ENCODE measurements around the gene MAST1. TPM values are rescaled to one million over a fixed set of nuclear protein-coding genes. Genes with fewer than 3 reads are reported as not detected.

The MAST1 gene
- total and polyA plus RNA-seq, 2 experiments from 2014 or later, result 13.9 to 19.9 TPM

DNA sequence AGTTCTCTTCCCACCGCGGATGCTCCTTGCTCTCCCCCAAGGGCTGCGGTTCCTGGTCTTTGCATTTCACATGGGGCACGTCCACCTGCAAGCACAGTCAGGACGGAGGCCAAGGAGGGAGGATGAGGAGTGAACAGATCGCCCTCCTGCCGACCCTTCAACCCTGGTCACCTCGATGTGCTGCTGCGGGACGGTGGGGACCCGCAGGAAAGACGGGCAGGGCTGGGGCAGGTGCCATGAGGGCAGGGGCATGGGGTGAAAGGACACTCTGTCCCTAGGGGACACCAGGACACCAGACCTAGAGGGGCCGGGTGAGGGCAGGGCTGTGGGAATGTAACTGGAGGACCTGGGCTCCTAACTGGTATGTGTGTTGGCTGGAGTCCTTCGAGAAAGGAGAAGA lies 79.9 kb downstream of the MAST1 start (continued):
- no peak for TF ChIP-seq REST (IDR thresholded peaks at IDR 0.05; ENCODE audit: unreplicated experiment)
- no peak for TF ChIP-seq CREB1 (CRISPR knock-in tag; IDR thresholded peaks at IDR 0.05; ENCODE audit: low read depth)
- no peak for TF ChIP-seq ZNF114 (CRISPR knock-in tag; IDR thresholded peaks at IDR 0.05)
- TF ChIP-seq, protein P1, sequence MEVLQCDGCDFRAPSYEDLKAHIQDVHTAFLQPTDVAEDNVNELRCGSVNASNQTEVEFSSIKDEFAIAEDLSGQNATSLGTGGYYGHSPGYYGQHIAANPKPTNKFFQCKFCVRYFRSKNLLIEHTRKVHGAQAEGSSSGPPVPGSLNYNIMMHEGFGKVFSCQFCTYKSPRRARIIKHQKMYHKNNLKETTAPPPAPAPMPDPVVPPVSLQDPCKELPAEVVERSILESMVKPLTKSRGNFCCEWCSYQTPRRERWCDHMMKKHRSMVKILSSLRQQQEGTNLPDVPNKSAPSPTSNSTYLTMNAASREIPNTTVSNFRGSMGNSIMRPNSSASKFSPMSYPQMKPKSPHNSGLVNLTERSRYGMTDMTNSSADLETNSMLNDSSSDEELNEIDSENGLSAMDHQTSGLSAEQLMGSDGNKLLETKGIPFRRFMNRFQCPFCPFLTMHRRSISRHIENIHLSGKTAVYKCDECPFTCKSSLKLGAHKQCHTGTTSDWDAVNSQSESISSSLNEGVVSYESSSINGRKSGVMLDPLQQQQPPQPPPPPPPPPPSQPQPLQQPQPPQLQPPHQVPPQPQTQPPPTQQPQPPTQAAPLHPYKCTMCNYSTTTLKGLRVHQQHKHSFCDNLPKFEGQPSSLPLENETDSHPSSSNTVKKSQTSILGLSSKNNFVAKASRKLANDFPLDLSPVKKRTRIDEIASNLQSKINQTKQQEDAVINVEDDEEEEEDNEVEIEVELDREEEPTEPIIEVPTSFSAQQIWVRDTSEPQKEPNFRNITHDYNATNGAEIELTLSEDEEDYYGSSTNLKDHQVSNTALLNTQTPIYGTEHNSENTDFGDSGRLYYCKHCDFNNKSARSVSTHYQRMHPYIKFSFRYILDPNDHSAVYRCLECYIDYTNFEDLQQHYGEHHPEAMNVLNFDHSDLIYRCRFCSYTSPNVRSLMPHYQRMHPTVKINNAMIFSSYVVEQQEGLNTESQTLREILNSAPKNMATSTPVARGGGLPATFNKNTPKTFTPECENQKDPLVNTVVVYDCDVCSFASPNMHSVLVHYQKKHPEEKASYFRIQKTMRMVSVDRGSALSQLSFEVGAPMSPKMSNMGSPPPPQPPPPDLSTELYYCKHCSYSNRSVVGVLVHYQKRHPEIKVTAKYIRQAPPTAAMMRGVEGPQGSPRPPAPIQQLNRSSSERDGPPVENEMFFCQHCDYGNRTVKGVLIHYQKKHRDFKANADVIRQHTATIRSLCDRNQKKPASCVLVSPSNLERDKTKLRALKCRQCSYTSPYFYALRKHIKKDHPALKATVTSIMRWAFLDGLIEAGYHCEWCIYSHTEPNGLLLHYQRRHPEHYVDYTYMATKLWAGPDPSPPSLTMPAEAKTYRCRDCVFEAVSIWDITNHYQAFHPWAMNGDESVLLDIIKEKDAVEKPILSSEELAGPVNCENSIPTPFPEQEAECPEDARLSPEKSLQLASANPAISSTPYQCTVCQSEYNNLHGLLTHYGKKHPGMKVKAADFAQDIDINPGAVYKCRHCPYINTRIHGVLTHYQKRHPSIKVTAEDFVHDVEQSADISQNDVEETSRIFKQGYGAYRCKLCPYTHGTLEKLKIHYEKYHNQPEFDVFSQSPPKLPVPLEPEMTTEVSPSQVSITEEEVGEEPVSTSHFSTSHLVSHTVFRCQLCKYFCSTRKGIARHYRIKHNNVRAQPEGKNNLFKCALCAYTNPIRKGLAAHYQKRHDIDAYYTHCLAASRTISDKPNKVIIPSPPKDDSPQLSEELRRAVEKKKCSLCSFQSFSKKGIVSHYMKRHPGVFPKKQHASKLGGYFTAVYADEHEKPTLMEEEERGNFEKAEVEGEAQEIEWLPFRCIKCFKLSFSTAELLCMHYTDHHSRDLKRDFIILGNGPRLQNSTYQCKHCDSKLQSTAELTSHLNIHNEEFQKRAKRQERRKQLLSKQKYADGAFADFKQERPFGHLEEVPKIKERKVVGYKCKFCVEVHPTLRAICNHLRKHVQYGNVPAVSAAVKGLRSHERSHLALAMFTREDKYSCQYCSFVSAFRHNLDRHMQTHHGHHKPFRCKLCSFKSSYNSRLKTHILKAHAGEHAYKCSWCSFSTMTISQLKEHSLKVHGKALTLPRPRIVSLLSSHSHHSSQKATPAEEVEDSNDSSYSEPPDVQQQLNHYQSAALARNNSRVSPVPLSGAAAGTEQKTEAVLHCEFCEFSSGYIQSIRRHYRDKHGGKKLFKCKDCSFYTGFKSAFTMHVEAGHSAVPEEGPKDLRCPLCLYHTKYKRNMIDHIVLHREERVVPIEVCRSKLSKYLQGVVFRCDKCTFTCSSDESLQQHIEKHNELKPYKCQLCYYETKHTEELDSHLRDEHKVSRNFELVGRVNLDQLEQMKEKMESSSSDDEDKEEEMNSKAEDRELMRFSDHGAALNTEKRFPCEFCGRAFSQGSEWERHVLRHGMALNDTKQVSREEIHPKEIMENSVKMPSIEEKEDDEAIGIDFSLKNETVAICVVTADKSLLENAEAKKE (CRISPR knock-in tag; IDR thresholded peaks at IDR 0.05), result no peak
- no peak for TF ChIP-seq ZNF331 (CRISPR knock-in tag; IDR thresholded peaks at IDR 0.05; ENCODE audit: low read depth)
- TF ChIP-seq EZH2 (IDR thresholded peaks at IDR 0.05; ENCODE audit: low read depth, unreplicated experiment), result no peak

Data from GM23338 (cell line).